HUES48 (cell line): ENCODE results near the gene CERS2.

ENCODE experiments used
- H3K27ac ChIP-seq: one replicate; pipeline ENCODE4 v1.7.0; 2013; ENCODE audit warnings: low read depth, low read length, inconsistent platforms
- H3K27me3 ChIP-seq: 2 replicates; pipeline ENCODE4 v1.6.1; 2013; ENCODE audit warnings: mild to moderate bottlenecking, low read length; ENCODE audit not compliant: control insufficient read depth, insufficient read depth
- H3K36me3 ChIP-seq: 2 replicates; pipeline ENCODE4 v1.6.1; 2013; ENCODE audit warnings: low read length; ENCODE audit not compliant: control insufficient read depth, insufficient read depth
- H3K4me1 ChIP-seq: 2 replicates; pipeline ENCODE4 v1.6.1; 2013; ENCODE audit warnings: mild to moderate bottlenecking, low read length; ENCODE audit not compliant: control insufficient read depth, insufficient read depth
- H3K4me3 ChIP-seq: 2 replicates; pipeline ENCODE4 v1.5.1; 2013; ENCODE audit warnings: mild to moderate bottlenecking, low read depth, low read length
- H3K9ac ChIP-seq: 2 replicates; pipeline ENCODE4 v1.6.1; 2013; ENCODE audit warnings: mild to moderate bottlenecking, low read depth, low read length, moderate library complexity
- H3K9me3 ChIP-seq: 2 replicates; pipeline ENCODE4 v1.6.1; 2013; ENCODE audit warnings: low read length; ENCODE audit not compliant: control insufficient read depth, insufficient read depth

CERS2 gene

DNA sequence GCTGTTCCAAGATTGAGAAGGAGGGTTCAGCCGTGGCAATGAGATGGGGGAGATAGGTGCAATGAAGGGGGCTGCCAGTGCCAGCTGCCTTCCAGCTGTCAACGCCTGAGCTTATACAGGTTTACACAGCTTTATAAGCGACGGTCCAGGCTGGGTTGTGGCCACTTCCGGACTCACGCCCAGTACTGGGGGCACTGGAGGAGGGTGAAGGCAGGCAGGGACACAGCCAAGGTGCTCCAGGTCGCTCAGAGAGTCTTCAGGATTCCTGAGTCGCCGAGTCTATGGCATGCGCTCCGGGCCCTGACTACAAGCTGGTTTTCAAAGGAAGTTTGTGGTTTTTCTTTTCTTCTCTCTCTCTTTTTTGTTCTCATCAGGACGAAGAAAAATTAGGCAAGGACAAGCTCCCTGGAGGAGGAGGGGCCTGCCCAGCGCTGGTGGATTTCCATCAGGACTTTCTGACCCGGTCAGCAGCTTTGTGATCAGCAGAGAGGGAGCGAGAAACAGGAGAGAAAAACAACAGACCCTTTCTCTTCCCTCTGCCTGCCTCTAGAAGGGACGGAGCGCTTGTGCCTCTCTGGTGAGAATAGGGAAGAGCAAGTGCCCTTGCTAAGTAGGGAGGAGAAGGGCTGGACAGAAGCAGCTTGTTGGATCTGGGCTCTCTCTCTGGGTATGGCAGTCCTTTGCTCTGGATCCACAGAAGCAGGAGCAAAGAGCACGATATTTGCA, 31.9 kb upstream of the CERS2 start, which contains the start of gene MINDY1:
MINDY1 (minus strand) TSS at position 576 of the 726 bp plus-strand sequence. CDS start 4,285 bp downstream, outside the sequence.
- peaks cover 22% of the 10 kb centered on the region for H3K4me1 ChIP-seq
- H3K9ac ChIP-seq: peak within 1 kb of the TSS; percentile 45

GRCh38 chr1:151005729-151006319, 31.2 kb upstream of the CERS2 start:
- Histone ChIP-seq H3K4me3 (peak overlapping the region; percentile 57), H3K9me3 (no peaks in the 10 kb centered on the region), H3K27me3 (no peaks in the 10 kb centered on the region), H3K27ac (peak overlapping the region; percentile 83), H3K36me3 (no peaks in the 10 kb centered on the region; the same call in 1 of the 2 replicates), H3K4me1 (peaks cover 22% of the 10 kb centered on the region), H3K9ac (no peak overlapping the region)

More for the DNA sequence above, 31.9 kb upstream of the CERS2 start, which contains the start of gene MINDY1:
- peak within 1 kb of the TSS; percentile 88 for H3K27ac ChIP-seq
- H3K9me3 ChIP-seq: no peaks in the 10 kb centered on the region
- H3K36me3 ChIP-seq: no peaks in the 10 kb centered on the region; the same call in 1 of the 2 replicates
- peak within 1 kb of the TSS; percentile 57 for H3K4me3 ChIP-seq
- no peaks in the 10 kb centered on the region for H3K27me3 ChIP-seq

- H3K4me1 ChIP-seq: peaks cover 16% of the 10 kb centered on the region
- H3K9ac ChIP-seq: no peak overlapping the region
- no peaks in the 10 kb centered on the region for H3K27me3 ChIP-seq
- H3K4me3 ChIP-seq: no peak overlapping the region
- no peak overlapping the region for H3K27ac ChIP-seq
- H3K9me3 ChIP-seq: no peaks in the 10 kb centered on the region
- peaks cover 5% of the 10 kb centered on the region; the same call in 1 of the 2 replicates for H3K36me3 ChIP-seq
These were observed 28.5 kb upstream of the CERS2 start for GRCh38 chr1:151003180-151003579.

DNA sequence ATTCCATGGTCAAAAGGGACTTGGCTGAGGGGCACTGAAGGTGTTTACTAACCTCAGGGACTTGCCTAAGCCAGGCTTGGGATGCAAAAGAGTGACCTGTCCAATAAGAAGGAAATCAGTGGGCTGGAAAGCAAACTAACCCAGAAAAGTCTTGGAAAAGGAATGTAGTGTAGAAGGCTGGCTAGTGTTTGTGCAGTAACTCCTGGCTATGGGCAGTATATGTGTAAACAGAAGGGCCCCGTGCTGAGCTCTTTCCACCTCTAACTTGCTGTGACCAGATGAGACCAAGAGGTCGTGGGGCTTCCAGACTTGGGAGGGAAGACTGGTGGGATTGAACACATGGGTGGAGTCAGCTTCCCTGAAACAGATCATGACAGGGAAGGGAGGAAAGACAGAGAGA, 28.0 kb upstream of the CERS2 start:
- H3K4me3 ChIP-seq: no peak overlapping the region
- H3K9ac ChIP-seq: no peak overlapping the region
- no peaks in the 10 kb centered on the region for H3K9me3 ChIP-seq
- peaks cover 12% of the 10 kb centered on the region for H3K4me1 ChIP-seq
- peaks cover 10% of the 10 kb centered on the region for H3K36me3 ChIP-seq
- H3K27me3 ChIP-seq: no peaks in the 10 kb centered on the region
- no peak overlapping the region for H3K27ac ChIP-seq

DNA sequence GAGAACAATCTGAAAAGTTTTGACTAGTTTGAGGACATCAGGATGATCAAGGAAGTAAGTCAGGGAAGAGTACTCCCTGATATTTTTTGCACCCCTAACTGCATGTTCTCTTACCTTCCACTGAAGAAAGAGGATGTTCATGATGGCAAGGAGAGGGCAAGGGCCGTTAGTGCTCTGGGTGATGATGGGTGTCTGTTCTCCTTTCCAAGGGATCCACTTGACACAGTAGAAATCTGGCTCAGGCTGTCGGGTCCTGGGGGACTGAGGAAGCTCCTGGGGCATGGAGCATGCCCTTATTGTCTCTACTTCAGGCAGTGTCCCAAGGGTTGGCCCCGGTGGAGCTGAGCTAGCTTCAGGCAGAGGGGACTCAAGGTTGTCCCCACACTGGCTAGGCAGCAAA, 27.4 kb upstream of the CERS2 start:
- Histone ChIP-seq H3K9ac (no peak overlapping the region), H3K27ac (no peak overlapping the region), H3K9me3 (no peaks in the 10 kb centered on the region), H3K4me1 (peaks cover 8% of the 10 kb centered on the region), H3K36me3 (peaks cover 15% of the 10 kb centered on the region), H3K27me3 (no peaks in the 10 kb centered on the region), H3K4me3 (no peak overlapping the region)

DNA sequence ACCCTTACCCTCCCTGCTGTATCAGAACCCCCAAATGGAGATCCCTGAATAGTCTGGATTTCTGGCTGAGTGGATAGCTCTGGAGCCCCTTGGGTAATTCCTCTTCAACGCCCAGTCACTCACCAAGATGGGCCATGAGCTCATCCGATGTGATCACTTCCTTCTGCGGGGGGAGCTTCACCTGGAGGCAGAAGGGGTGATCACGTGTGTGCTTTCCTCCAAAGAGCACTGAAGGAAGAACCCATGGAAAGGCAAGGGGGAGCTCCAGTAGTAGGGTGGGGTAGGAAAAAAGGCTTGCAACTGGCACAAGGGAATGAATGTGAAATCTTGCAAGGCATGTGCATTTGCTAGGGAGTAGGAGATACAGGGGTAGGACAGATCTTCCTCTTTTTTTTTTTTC, 27.0 kb upstream of the CERS2 start:
- no peak overlapping the region for H3K9ac ChIP-seq
- H3K36me3 ChIP-seq: peaks cover 19% of the 10 kb centered on the region
- H3K27me3 ChIP-seq: no peaks in the 10 kb centered on the region
- H3K4me3 ChIP-seq: no peak overlapping the region
- H3K27ac ChIP-seq: no peak overlapping the region
- no peaks in the 10 kb centered on the region for H3K9me3 ChIP-seq
- peaks cover 8% of the 10 kb centered on the region for H3K4me1 ChIP-seq

DNA sequence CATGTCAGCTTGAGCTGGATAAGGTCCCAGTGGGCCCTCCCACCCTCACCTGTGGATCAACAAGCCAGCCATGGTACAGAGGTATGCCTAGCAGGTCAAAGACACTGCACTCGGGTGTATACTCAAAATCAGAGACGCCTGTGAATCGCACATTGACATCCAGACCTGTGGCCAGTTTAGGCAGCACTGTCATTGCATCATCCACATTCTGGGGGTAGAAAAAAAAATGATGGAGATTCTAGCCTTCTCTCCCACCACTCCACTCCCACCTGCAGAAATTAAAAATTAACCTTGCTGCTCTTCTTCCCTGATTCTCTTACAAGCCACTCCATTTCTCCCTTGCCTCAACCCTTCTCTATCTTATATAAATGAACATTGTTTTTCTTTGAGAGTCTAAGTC, 25.8 kb upstream of the CERS2 start:
- peaks cover 19% of the 10 kb centered on the region for H3K36me3 ChIP-seq
- H3K4me1 ChIP-seq: peaks cover 4% of the 10 kb centered on the region; the same call in 1 of the 2 replicates
- no peaks in the 10 kb centered on the region for H3K27me3 ChIP-seq
- H3K9ac ChIP-seq: no peak overlapping the region
- H3K9me3 ChIP-seq: no peaks in the 10 kb centered on the region
- H3K4me3 ChIP-seq: no peak overlapping the region
- no peak overlapping the region for H3K27ac ChIP-seq

- Histone ChIP-seq H3K36me3 (peaks cover 19% of the 10 kb centered on the region), H3K27ac (no peak overlapping the region), H3K4me3 (no peak overlapping the region), H3K4me1 (peaks cover 3% of the 10 kb centered on the region; the same call in 1 of the 2 replicates), H3K9me3 (no peaks in the 10 kb centered on the region), H3K9ac (no peak overlapping the region), H3K27me3 (no peaks in the 10 kb centered on the region)
These were observed 25.3 kb upstream of the CERS2 start for GRCh38 chr1:150999926-151000325.

DNA sequence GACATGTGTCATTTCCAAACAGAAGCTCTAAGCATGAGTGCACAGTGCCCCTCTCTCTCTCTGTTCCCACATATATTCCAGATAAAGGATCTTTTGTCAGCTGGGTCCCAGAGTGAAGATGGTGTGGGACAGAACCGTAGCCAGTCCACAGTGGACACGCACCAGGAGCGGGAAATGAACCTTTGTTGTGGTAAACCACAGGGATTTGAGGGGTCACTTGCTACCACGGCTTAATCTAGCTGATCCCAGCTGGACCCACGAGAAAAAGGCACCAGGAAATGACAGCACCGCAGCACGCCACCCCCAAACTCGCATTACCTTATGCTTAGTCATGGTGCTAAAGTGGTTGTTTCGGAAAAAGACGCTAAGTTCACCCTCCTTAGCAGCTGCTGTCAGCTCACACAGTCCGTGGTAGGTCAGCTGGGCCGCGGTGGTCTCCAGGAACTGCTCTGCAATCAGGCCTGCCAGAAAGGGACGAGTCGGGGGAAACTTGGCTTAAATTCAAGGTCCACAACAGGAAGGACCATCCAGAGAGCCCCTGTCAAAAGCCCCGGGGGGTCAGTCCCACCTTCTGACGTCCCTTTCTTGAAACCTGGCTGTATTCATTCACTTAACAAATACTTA, 24.5 kb upstream of the CERS2 start:
- Histone ChIP-seq H3K9me3 (no peaks in the 10 kb centered on the region), H3K9ac (no peak overlapping the region), H3K27ac (no peak overlapping the region), H3K27me3 (no peaks in the 10 kb centered on the region), H3K4me1 (peaks cover 3% of the 10 kb centered on the region; the same call in 1 of the 2 replicates), H3K4me3 (no peak overlapping the region), H3K36me3 (peaks cover 19% of the 10 kb centered on the region)

DNA sequence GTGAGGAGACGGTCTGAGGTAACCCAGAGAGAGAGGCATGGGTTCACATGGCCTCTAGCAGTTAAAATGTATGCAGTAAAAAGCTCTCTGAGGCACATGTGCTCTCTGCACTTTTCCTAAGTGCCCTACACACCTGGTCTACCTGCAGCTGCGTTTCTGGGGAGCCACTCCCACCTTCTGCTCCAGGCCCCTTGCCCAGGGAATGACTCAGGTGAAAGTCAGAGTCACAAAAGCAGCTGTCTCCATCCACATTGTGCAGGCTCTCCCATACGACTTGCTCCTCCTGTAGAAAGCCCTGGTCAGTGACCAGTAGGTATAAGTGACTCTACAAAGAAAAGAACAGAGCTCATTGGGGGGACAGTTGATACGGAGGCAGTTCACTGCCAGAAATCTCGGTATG, 23.3 kb upstream of the CERS2 start:
- no peak overlapping the region for H3K4me3 ChIP-seq
- no peak overlapping the region for H3K9ac ChIP-seq
- peaks cover 19% of the 10 kb centered on the region for H3K36me3 ChIP-seq
- no peak overlapping the region for H3K27ac ChIP-seq
- no peaks in the 10 kb centered on the region for H3K27me3 ChIP-seq
- H3K4me1 ChIP-seq: peaks cover 3% of the 10 kb centered on the region; the same call in 1 of the 2 replicates
- no peaks in the 10 kb centered on the region for H3K9me3 ChIP-seq
